Esophagus squamous epithelium (tissue), 5 donors: ENCODE results near the gene TSSK2. TPM values are rescaled to one million over a fixed set of nuclear protein-coding genes. Genes with fewer than 3 reads are reported as not detected.

Source experiments
- DNase-seq: peaks from one replicate; lab custom pipeline; 2025; lab: John Stamatoyannopoulos, UW
- H3K27ac ChIP-seq, 4 donors: fragments of 200-600 bp; sonication (generic); one replicate each; pipeline ENCODE4 v1.5.1; 2016 to 2019; ENCODE audit warnings: mild to moderate bottlenecking in 1 of 4
- H3K27me3 ChIP-seq, 4 donors: fragments of 200-600 bp; sonication (generic); 1 replicate in 3 of 4; 2 replicates in 1 of 4; pipeline versions ENCODE4 v1.5.1 to v1.6.0; 2017 to 2021; ENCODE audit warnings: antibody characterized with exemption in 1 of 4
- H3K36me3 ChIP-seq, 3 donors: fragments of 200-600 bp; sonication (generic); one replicate each; pipeline ENCODE4 v1.5.1; 2016 to 2019
- H3K4me1 ChIP-seq, 3 donors: fragments of 200-600 bp; sonication (generic); one replicate each; pipeline ENCODE4 v1.5.1; 2017 to 2019
- H3K4me3 ChIP-seq, 4 donors: fragments of 200-600 bp; sonication (generic); 1 replicate in 3 of 4; 2 replicates in 1 of 4; pipeline ENCODE4 v1.5.1; 2016 to 2019; ENCODE audit warnings: mild to moderate bottlenecking in 2 of 4, moderate library complexity in 1 of 4
- H3K9me3 ChIP-seq, 3 donors: fragments of 200-600 bp; sonication (generic); one replicate each; pipeline ENCODE4 v1.5.1; 2016 to 2019
- POLR2A ChIP-seq, 4 donors: fragments of 450-650 bp; IDR thresholded peaks; one replicate each; pipeline ENCODE4 v1.6.1; 2017; ENCODE audit warnings: antibody characterized with exemption in 4 of 4, mild to moderate bottlenecking in 4 of 4, moderate library complexity in 3 of 4
- WGBS, 2 donors: methylation state at CpG; one replicate each; pipeline ENCODE4 v1.1.5; 2018; 5-methylcytosine and 5-hydroxymethylcytosine counted together
- intact Hi-C: fragments of 100-400 bp; cut with DNase I; formaldehyde crosslinking; loops from one replicate; pipeline ENCODE4 v1.15.0; 2022
- total RNA-seq, 4 donors: library from RNA; depleted of rRNA; stranded (reverse); fragments of >200 nt; gene quantifications; one replicate each; pipeline ENCODE4 v1.1.0, GENCODE V29; 2016
- TF ChIP-seq, protein P1 (sequence below), 6 experiments: fragments of 450-650 bp in 4 of 6; fragments of 200-600 bp in 2 of 6; sonication (generic) in 2 of 6; IDR thresholded peaks; one replicate each; pipeline ENCODE4 v1.5.1; 2016 to 2019; ENCODE audit warnings: antibody characterized with exemption in 6 of 6, mild to moderate bottlenecking in 4 of 6, moderate library complexity in 4 of 6
- donor health status: DM: yes; HTN: yes; CAD: no.

Gene TSSK2
- total RNA-seq, 4 donors from 2014 or later: 0.18 TPM; not detected in 3

DNA sequence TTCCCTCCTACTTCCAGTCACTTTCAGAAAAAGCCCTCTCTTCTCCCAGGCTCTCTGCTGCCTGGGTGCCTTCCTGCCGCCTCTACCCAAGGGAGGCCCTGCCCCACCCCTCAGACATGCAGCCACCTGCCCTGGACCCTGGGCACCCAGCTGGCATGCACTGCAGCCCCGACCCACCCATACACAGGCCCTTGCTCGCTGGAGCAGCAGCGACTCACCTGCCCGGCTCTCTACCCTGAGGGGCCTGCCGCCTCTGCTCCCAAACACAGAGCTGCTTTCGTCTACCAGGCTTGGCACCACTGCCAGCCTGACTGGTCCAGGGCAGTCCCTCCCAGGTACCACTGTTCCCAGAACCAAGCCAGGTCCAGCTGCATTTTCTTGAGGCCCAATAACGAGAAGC lies 1.2 kb upstream of the TSSK2 start:
- no peak for DNase-seq
- Histone ChIP-seq H3K27ac (peak overlapping the region; percentile 74 to 89 (median 80)), H3K4me1 (peaks cover 19 to 51% (median 22%) of the 10 kb centered on the region in 3 donors), H3K27me3 (no peaks in the 10 kb centered on the region), H3K36me3 (peaks cover 19 to 35% (median 20%) of the 10 kb centered on the region in 3 donors), H3K9me3 (no peaks in the 10 kb centered on the region), H3K4me3 (no peak overlapping the region)
- 70% methylated on average over 6 of the region's 8 CpGs; no CpG with 5 or more reads in 1 of the 2 donors for WGBS, 2 donors
- intact Hi-C loops: no loop called here
- TF ChIP-seq, protein P1, sequence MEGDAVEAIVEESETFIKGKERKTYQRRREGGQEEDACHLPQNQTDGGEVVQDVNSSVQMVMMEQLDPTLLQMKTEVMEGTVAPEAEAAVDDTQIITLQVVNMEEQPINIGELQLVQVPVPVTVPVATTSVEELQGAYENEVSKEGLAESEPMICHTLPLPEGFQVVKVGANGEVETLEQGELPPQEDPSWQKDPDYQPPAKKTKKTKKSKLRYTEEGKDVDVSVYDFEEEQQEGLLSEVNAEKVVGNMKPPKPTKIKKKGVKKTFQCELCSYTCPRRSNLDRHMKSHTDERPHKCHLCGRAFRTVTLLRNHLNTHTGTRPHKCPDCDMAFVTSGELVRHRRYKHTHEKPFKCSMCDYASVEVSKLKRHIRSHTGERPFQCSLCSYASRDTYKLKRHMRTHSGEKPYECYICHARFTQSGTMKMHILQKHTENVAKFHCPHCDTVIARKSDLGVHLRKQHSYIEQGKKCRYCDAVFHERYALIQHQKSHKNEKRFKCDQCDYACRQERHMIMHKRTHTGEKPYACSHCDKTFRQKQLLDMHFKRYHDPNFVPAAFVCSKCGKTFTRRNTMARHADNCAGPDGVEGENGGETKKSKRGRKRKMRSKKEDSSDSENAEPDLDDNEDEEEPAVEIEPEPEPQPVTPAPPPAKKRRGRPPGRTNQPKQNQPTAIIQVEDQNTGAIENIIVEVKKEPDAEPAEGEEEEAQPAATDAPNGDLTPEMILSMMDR (IDR thresholded peaks at IDR 0.05): no peak
- TF ChIP-seq POLR2A (IDR thresholded peaks at IDR 0.05): no peak

DNA sequence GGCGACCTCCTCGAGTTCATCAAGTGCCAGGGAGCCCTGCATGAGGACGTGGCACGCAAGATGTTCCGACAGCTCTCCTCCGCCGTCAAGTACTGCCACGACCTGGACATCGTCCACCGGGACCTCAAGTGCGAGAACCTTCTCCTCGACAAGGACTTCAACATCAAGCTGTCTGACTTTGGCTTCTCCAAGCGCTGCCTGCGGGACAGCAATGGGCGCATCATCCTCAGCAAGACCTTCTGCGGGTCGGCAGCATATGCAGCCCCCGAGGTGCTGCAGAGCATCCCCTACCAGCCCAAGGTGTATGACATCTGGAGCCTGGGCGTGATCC lies 542 bp downstream of the TSSK2 start:
- TF ChIP-seq, protein P1 (IDR thresholded peaks at IDR 0.05): no peak
- no peak for TF ChIP-seq POLR2A (IDR thresholded peaks at IDR 0.05)
- WGBS, 2 donors: 90 to 95% methylated on average over 2 to 8 of the region's 19 CpGs
- Histone ChIP-seq H3K4me3 (no peak overlapping the region), H3K4me1 (peaks cover 19 to 46% (median 22%) of the 10 kb centered on the region in 3 donors), H3K9me3 (no peaks in the 10 kb centered on the region), H3K36me3 (peaks cover 23 to 53% (median 28%) of the 10 kb centered on the region in 3 donors), H3K27ac (no peak overlapping the region), H3K27me3 (no peaks in the 10 kb centered on the region)
- intact Hi-C loops: no loop called here
- no peak for DNase-seq

DNA sequence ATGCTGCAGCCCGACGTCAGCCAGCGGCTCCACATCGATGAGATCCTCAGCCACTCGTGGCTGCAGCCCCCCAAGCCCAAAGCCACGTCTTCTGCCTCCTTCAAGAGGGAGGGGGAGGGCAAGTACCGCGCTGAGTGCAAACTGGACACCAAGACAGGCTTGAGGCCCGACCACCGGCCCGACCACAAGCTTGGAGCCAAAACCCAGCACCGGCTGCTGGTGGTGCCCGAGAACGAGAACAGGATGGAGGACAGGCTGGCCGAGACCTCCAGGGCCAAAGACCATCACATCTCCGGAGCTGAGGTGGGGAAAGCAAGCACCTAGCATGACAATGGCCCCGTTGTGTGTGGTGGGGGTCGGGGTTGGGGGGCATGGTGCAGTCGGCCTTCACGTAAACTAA lies 1.0 kb downstream of the TSSK2 start:
- peaks cover 27 to 58% (median 28%) of the 10 kb centered on the region in 3 donors for H3K36me3 ChIP-seq
- no peak for TF ChIP-seq POLR2A (IDR thresholded peaks at IDR 0.05)
- TF ChIP-seq, protein P1 (IDR thresholded peaks at IDR 0.05): no peak
- WGBS, 2 donors: 92 to 94% methylated on average over 6 to 9 of the region's 20 CpGs
- H3K4me1 ChIP-seq: peaks cover 15 to 41% (median 18%) of the 10 kb centered on the region in 3 donors
- H3K27ac ChIP-seq: no peak overlapping the region
- H3K27me3 ChIP-seq: no peaks in the 10 kb centered on the region
- no peak for DNase-seq
- H3K4me3 ChIP-seq: no peak overlapping the region
- no peaks in the 10 kb centered on the region for H3K9me3 ChIP-seq
- intact Hi-C loops: no loop called here

DNA sequence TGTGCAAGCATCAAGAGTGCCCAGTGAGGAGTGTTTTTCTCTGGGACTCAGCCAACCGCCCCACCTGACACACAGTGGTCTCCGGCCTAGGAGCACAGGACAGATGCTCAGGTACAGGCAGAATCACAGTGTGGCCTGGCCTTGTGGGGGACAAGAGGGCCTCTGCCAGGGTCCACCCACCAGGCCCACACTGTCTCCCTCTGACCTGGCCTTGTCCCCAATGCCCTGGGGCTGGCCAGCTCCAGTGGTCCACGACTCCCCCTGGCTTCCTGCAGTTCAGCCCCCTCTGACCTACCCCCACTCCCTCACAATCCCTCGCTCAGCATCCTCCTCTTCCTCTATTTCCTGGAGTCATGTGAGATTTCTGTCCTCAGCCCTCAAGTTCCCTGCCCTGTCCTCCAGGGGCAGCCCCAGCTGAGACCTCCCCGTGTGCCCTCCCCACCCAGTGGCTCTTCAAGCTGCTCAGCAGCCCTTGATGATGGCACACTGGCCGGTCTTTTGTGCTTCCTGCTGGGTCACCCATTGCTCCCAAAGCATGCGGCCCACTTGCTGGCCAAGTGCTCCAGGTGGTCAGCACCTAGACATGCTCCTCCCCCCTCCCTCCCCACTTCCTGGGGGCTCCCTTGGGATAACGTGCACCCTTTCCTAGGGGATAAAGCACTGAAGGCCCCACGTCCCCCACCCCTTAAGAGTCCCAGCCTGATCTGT lies 1.7 kb downstream of the TSSK2 start:
- Histone ChIP-seq H3K36me3 (peaks cover 30 to 65% (median 31%) of the 10 kb centered on the region in 3 donors), H3K4me1 (peaks cover 9 to 34% (median 14%) of the 10 kb centered on the region in 3 donors), H3K27ac (no peak overlapping the region), H3K4me3 (no peak overlapping the region), H3K9me3 (no peaks in the 10 kb centered on the region), H3K27me3 (no peaks in the 10 kb centered on the region)
- intact Hi-C loops: no loop called here
- TF ChIP-seq POLR2A (IDR thresholded peaks at IDR 0.05): no peak
- TF ChIP-seq, protein P1 (IDR thresholded peaks at IDR 0.05): no peak
- no peak for DNase-seq
- 87 to 92% methylated on average over 5 to 6 of the region's 9 CpGs for WGBS, 2 donors

DNA sequence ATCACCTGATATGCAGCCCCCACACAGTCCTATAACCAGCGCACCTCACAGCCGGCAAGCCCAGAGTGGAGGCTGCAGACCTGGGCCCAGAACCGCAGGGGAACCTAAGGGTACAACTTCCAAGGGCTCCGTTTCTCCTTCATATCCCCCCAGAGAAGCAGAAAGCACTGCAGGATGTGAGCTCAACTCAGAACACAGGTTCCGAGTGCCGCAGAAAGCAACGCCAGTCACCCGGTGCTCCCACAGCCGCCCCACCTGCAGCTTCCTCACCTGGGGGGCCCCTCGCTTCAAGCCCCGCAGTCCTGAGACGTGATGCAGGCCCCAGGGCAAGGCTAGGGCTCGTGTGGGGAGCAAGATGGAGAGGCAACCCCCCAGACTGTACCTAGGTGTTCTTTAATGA lies 2.5 kb downstream of the TSSK2 start:
- Histone ChIP-seq H3K4me1 (peaks cover 6 to 28% (median 14%) of the 10 kb centered on the region in 3 donors), H3K27ac (no peak overlapping the region), H3K9me3 (no peaks in the 10 kb centered on the region), H3K4me3 (no peak overlapping the region), H3K36me3 (peaks cover 37 to 72% (median 38%) of the 10 kb centered on the region in 3 donors), H3K27me3 (no peaks in the 10 kb centered on the region)
- 94 to 100% methylated on average over 2 to 9 of the region's 13 CpGs for WGBS, 2 donors
- intact Hi-C loops: no loop called here
- TF ChIP-seq, protein P1 (IDR thresholded peaks at IDR 0.05): no peak
- TF ChIP-seq POLR2A (IDR thresholded peaks at IDR 0.05): no peak
- no peak for DNase-seq
